GM18499 (cell line): ENCODE data around the gene MSN.

Experiments
- ATAC-seq: cut with Tn5 transposase; IDR thresholded peaks from one replicate; pipeline ENCODE4 v1.9.1; 2021; ENCODE audit warnings: moderate number of reproducible peaks; ENCODE audit not compliant: insufficient read depth, unreplicated experiment

Gene MSN

DNA sequence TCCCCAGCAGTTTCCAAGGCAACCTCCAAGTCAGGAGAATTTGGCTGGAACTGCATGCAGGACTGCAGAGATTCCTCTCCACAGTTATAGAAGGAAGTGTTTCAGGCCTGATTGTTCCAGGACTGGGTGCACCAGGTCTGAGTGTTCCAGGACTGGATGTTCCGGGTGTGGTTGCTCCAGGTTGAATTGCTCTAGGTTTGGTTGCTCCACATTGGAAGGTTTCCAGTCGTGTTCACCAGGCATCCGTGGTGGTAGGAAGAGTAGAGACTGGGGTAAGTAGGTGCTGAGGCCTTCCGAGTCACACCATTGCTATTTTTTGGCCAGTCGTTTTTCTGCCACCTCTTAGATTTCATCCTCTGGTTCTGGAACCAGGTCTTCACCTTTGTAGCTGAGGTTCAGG lies 105.4 kb downstream of the MSN start:
- no peak for ATAC-seq

DNA sequence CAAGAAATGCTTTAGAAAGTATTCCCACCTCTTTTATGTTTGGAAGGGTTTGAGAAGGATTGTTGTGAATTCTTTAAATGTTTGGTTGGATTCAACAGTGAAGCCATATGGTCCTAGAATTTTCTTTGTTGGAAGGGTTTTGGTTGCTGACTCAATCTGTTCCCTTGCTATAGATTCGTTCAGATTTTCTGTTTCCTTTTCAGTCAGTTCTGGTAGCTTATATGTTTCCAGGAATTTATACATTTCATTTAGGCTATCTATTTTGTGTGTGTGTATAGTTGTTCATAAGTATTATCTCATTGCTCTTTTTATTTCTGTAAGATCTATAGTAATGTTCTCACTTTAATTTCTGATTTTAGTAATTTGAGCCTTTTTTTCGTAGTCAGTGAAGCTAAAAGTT lies 114.4 kb downstream of the MSN start:
- ATAC-seq, result no peak

DNA sequence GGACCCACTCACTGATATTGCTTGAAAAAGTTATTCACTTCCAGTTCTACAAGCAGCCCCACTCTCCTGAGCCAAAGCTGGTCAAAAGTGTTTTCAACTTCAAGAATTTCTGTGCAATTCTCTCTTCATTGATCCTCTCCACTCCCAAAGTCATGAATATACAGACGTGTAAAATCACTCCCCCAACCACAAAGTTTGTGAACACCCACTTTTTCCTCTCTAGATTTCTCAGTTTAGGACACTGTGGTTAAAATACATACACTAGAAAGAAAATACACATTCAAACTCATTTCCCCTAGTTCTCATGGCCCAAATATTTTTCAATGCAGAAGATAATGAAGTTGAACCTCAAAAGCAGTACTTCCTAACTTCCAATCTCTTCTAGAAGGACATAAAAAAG lies 116.3 kb downstream of the MSN start:
- ATAC-seq, result no peak
